Activated CD4-positive, CD25-positive, alpha-beta regulatory T cell treated with anti-CD3 and anti-CD28 coated beads, Interleukin-2, amount 50 U/mL, for 24 hours (primary cell): ENCODE data around the gene UBXN6.

Experiments used
- ATAC-seq, 2 donors: fragments of 150-1000 bp; cut with Tn5 transposase; one replicate each; pipeline ENCODE4 v1.10.0; 2021; ENCODE audit warnings: mild to moderate bottlenecking in 1 of 2, moderate library complexity in 1 of 2

The UBXN6 gene

DNA sequence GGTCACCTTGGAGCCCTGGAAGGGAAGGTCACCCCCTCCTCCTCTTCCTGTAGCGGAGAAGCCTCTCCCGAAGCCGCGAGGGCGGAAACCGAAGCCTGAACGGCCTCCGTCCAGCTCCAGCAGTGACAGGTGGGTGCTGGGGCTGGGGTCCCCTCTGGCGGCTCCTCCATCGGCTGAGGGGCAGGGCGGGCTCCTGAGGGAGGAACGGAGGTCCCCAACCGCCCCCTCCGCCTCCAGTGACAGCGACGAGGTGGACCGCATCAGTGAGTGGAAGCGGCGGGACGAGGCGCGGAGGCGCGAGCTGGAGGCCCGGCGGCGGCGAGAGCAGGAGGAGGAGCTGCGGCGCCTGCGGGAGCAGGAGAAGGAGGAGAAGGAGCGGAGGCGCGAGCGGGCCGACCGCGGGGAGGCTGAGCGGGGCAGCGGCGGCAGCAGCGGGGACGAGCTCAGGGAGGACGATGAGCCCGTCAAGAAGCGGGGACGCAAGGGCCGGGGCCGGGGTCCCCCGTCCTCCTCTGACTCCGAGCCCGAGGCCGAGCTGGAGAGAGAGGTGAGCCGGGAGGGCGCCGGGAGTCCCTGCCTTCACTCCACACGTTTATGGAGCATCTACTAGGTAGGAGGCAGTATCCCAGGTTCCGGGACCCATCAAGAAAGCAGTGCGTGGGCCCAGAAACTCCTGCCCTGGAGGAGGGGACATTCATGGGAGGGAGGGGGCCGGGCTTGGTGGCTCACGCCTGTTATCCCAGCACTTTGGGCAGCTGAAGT lies 36.5 kb upstream of the UBXN6 start:
- ATAC-seq = no peak

DNA sequence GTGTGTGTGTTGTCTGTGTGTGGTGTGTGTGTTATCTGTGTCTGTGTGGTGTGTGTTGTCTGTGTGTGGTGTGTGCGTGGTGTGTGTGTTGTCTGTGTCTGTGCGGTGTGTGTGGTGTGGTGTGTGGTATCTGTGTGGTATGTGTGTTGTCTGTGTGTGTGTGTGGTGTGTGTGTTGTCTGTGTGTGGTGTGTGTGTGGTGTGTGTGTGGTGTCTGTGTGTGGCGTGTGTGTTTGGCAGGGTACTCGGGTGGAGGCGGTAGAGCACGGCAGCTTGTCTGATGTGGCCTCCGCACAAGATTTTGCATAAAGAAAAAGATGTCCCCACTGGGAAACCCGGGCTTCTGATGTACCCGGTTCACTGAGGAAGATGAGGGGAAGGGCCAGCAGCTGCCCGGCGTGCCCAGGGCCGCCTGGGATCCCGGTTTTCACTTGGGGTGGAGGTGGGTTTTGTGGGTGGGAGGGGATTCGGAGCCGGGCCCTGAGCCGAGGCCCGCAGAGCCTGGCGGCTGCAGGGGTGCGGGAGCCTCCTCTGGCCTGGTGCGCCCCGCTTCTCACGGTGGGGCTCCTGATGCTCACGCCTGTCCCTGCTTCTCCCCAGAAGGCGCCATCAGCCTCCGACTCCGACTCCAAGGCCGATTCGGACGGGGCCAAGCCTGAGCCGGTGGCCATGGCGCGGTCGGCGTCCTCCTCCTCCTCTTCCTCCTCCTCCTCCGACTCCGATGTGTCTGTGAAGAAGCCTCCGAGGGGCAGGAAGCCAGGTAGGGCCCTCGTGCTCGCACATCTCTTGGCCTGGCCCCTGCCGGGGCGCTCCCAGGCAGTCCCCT lies 35.7 kb upstream of the UBXN6 start:
- no peak for ATAC-seq

DNA sequence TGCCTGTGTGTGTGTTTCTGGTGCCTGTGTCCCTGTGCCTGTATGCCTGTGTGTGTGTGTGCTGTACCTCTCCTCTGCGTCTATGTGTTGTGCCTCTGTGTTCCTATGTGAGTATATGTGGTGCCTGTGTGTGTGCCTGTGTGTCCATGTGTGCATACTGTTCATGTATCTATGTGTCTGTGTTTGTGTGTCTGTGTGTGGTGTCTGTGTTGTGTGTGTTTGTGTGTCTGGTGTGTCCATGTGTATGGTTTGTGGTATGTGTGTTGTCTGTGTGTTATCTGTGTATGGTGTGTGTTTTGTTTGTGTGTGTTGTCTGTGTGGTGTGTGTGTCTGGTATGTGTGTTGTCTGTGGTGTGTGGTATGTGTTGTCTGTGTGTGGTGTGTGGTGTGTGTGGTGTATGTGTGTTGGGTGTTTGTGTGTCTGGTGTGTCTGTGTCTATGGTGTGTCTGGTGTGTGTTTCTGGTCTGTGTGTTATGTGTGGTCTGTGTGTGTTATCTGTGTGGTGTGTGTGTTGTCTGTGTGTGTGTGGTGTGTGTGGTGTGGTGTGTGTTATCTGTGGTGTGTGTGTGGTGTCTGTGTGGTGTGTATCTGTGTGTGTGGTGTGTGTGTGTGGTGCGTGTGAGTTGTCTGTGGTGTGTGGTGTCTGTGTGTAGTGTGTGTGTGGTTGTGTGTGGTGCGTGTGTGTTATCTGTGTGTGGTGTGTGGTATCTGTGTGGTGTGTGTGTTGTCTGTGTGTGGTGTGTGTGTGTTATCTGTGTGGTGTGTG lies 34.9 kb upstream of the UBXN6 start:
- no peak for ATAC-seq

DNA sequence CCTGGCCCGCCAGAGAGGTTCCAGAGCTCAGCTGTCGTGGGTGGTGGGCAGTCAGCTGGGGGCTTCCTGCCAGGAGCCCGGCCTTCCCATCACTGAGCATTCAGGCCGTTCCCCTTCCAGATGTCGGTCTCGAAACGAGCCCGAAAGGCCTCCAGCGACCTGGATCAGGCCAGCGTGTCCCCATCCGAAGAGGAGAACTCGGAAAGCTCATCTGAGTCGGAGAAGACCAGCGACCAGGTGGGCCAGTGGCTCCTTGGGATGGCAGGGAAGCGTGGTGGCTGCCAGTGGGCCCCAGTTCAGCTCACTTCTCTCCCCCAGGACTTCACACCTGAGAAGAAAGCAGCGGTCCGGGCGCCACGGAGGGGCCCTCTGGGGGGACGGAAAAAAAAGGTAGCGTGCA lies 33.9 kb upstream of the UBXN6 start:
- no peak for ATAC-seq

DNA sequence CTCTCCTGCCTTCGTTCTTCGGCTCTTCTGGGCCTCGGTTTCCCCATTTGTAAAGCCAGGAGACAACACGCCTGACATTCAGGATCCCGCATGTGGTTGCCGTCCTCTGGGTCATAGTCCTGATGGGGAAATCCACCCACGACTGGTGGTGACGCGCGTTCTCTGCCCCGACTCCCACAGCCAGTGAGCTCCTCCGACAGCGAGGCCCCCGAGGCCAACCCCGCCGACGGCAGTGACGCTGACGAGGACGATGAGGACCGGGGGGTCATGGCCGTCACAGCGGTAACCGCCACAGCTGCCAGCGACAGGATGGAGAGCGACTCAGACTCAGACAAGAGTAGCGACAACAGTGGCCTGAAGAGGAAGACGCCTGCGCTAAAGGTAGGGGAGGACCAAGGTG lies 30.9 kb upstream of the UBXN6 start:
- ATAC-seq = no peak

DNA sequence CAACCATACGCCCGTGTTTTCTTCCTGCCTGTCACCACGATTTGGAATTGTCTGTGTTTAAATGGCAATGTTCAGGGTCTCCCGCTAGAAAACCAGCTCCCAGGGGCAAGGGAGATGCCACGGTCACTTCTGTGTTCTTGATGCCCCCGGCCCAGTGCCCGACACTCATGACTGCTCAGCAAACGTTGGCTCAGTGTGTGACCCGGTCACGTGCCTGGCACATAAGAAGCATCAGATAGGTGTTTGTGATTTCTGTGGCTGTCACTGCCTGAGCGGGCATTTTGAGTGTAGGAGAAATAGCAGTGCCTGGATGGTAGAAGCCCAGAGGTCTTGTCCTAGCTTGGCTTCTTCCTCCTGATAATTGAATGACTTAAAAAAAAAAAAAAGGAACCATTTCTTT lies 30.0 kb upstream of the UBXN6 start:
- no peak for ATAC-seq

DNA sequence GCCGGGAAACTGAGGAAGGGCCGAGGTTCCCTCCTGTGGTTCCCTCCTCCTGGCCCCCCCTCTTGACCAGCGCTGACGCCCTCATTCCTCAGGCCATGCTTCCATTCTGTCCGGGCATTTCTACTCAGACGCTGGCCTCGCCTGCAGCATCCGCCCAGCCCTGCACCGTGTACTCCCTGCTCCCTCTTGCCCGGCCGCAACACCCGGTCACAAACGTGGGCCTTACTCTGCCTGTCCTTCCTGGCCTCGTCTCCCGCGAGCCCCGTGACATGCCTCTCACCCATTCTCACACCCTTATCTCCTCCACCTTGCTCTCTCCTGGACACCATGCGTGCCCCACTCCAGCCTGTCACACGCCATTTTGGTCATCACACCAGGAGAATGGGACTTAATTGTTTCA lies 25.8 kb upstream of the UBXN6 start:
- no peak for ATAC-seq

DNA sequence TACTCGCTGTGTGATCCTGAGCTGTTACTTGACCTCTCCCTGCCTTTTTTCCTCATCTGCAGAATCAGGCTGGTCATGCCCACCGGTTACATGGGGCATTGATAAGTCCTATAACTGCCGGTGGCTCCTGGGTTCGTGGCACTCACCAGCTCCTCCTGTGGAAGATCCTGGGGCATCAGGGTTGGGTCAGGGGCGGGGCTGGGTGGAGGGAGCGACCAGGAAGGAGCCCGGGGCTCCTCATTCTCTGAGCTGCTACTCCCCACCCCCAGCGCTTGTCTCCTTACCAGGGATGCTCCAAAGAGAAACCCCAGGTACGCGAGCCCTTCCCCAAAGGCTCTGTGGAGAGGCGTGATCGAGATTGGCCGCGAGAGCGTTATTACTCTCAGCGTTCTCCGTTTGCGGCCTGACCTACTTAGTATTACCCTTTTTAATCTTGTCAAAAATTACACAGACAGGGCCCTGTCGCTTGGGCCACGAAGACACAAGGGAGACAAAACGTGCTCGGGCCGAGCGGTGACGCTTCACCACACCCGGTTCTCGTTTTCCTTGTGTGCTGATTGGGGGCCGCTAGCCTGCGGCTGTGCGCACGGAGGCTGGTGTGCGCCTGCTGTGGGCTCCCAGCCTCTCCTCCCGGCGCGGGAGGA lies 25.2 kb upstream of the UBXN6 start:
- ATAC-seq = no peak

DNA sequence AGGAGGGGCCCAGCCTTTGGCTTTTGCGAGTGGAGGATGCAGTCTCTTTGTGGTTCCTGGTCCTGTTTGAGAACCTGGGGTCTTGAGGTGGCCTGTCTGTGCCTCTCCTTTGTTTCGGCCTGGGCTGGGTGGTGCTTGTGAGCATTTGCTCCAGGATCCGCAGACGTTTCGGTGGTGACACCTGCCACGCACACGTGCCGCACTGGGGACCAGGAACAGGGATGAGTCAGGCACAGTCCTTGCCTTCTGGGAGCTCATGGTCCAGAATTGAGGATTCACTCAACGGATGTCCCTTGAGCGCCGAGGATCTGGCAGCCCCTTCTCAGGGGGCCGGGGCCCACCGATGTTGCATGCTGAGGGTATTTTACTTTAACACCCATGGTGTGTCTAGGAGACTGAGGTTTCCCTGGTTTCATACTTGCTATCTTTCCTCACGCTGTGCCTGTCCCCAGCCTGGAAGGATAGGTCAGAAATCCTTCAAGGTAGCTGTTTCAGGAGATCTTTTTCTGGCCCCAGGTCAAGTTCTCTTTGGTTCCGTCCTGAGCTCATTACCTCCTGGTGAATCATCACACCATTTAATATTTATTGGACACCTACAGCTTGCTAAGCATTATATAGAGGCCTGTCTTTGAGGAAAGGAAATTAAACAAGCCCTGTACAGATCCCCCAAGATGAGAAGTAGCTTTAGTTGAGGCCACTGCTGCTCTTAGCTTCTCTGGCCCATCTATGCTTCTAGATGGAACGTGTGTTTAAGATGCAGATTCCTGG lies 19.6 kb upstream of the UBXN6 start:
- no peak for ATAC-seq

DNA sequence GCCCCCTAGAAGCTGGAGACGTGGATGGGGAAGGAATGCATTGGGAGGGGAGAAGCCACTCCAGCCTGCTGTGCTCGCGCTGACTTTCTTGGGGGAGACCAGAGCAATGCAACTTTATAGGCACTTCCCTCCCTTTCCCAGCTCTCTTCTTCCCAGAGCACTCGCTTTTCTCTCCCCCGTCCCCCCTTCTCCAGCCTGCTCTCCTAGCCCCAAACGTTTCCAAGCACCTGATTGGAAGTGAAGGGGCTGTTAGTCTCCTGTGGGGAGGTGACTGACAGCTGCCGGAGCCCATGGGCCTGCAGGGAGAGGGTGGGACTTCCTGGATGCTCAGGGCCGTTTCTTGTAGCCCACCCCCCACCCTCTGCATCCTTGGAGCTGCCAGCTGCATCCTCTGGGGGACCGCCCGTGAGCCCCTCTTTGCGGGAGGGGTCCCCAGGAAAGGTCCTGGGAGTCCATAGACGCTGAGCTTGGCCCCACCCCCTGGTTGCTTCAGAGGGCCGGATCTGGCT lies 17.0 kb upstream of the UBXN6 start:
- ATAC-seq = no peak

DNA sequence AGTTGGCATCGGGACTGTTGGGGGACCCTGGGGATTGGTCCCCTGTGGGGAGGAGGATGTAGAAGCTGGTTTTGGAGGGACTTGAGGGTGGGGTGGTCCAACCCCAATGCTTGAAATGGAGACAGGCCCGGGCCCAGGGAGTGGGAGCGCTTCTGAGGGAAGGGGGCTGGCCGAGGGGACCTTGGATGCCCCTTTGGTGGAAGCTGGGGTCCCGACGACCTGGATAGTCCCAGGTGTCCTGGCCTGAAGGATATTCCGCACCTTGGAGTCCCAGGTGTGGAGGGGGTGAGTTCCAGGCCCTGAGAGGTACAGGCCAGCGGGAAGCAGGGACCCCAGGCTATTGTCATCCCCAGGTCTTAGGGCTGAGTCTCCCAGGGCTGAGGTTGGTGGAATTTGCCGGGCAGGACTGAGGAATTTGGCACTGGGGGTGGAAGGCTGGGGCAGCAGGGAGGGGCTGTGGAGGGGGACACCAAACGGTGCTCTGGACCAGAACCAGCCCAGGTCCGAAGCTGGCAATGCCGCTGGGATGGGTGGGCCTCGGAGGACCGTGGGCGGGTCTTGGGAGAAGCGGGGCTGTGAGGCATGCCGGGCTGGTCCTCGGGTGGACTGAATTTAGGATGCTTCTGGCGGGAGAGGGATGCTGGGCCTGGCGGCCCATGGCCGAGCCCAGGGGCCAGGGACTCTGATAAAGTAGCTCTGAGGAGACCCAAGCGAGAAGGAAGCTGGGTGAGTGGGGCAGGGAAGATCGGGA lies 16.3 kb upstream of the UBXN6 start:
- ATAC-seq = no peak

DNA sequence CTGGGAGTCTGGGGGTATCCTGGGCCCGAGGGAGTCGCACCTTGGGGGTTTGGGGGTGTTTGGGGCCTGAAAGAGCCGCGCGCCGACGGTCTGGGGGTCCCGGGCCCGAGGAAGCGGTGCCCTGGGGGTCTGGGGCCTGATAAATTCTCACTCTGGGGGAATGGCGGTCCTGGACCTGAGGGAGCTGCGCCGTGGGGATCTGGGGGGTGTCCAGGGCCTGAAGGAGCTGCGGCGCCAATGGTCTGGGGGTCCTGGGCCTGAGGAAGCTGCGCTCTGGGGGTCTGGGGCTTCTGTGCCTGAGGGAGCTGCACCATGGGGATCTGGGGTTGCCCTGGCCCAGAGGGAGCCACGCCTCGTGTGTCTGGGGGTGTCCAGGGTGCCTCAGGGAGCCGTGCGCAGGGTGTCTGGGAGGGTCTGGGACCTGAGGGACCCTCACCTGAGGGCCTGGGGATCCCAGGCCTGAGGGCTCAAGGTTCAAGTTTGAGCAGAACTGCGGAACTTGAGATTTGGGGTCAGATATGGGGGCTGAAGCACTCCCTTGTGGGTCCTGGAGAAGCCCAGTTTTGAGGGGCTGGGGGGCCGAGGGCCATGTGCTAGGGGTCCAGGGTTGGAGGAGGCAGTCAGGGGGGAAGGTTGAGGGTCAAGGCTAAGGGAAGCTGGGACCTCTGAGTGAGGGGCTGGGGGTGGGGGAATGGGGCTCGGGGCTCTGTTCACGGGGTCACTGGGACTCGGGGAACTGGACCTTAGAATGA lies 15.6 kb upstream of the UBXN6 start:
- ATAC-seq = no peak

DNA sequence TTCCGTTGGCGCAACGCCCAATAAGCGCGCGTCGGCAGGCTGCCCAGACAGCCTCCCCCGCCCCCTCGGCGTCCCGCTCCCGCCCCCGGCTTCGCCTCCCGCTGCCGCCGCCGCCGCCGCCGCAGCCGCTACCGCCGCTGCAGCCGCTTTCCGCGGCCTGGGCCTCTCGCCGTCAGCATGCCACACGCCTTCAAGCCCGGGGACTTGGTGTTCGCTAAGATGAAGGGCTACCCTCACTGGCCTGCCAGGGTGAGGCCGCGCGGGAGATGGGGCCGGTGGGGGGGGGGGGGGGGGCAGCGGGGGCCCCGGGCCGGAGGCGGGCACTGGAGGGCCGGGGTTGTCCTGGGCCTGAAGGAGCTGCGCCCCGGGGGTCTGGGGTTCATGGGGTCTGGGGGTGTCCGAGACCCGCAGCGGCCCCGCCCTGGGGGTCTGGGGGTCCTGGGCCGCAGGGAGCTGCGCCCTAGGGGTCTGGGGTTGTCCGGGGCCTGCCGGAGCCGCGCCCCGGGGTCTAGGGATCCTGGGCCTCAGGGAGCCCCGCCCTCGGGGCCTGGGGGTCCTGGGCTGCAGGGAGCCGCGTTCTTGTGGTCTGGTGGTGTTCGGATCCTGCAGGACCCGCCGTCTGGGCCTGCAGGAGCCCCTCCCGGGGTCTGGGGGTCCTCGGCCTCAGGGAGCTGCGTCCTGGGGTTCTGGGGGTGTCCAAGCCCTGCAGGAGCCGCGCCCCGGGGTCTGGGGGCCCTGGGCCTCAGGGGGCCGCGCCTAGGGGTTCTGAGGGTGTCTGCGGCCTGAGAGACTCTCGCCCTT lies 14.8 kb upstream of the UBXN6 start, which contains the start of gene HDGFL2:
Gene HDGFL2, plus strand, starts transcription at position 124 of the 801 bp plus-strand sequence. Its CDS starts 54 bp downstream, at position 178.
- ATAC-seq = no peak

DNA sequence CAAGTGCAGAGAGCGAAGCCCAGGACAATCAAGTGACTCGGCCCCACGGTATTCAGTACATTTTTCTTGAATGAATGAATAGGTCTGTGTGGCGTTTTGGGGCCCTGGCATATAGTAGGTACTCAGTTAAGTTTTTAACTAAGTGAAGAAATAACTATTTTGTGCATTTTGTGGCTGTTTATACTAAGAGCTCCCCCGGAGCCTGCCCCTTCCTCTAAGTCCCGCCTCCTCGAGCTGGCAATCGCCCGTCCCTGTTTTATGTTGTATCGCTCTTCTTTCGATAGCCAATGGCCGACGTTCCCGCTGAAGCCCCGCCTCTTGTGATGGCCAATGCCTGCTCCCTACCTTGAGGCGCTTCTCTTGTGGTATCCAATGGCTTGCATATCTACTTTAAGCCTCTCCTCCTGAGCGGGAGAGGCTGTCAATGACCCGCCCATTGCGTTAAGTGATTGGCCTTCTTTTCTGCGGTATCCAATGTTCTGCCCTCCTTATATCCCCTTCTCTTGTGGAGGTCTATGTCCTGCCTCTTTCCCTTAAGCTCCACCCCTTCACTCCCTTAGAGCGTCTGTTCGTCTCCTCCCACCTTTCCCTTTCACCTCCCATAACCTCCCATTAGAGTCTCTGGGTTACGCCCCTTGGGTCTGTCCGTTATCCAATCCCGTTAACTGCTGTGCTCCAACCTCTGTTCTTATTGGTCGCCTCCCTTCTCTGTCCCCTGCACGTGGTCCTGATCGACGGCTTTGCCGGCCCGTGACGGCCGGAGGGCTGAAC lies 14.0 kb upstream of the UBXN6 start:
- peak; percentile 88 to 90 for ATAC-seq

DNA sequence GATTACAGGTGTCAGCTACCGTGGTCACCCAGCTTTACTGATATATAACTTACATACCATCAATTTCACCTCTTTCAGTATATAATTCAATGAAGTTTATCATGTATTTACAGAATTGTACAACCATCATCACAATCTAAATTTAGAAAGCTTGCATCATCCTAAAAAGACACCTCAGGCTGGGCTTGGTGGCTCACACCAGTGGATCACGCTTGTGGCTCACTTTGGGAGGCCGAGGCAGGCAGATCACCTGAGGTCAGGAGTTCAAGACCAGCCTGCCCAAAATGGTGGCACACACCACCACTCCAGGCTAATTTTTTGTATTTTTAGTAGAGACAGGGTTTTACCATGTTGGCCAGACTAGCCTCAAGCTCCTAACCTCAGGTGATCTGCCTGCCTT lies 10.2 kb upstream of the UBXN6 start:
- no peak for ATAC-seq

DNA sequence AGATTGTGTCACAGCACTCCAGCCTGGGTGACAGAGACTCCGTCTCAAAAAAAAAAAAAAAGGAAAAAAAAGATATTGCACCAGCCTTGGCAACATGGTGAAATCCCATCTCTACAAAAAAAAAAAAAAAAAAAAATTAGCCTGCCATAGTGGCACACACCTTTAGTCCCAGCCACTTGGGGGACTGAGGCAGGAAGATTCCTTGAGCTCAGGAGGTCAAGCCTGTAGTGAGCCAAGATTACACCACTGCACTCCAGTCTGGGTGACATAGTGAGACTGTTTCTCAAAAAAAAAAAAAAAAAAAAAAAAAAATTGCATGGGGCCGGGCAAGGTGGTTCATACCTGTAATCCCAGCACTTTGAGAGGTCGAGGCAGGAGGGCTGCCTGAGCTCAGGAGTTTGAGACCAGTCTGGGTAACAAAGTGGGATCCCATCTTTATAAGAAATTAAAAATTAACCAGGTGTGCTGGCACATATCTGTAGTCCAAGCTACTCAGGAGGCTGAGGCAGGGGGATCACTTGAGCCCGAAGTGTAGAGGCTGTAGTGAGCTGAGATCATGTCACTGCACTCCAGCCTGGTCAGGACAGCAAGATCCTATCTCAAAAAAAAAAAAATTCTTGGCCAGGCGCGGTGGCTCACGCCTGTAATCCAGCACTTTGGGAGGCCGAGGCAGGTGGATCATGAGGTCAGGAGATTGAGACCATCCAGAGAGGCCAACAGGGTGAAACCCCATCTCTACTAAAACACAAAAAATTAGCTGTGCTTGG lies 7.4 kb upstream of the UBXN6 start:
- no peak for ATAC-seq

DNA sequence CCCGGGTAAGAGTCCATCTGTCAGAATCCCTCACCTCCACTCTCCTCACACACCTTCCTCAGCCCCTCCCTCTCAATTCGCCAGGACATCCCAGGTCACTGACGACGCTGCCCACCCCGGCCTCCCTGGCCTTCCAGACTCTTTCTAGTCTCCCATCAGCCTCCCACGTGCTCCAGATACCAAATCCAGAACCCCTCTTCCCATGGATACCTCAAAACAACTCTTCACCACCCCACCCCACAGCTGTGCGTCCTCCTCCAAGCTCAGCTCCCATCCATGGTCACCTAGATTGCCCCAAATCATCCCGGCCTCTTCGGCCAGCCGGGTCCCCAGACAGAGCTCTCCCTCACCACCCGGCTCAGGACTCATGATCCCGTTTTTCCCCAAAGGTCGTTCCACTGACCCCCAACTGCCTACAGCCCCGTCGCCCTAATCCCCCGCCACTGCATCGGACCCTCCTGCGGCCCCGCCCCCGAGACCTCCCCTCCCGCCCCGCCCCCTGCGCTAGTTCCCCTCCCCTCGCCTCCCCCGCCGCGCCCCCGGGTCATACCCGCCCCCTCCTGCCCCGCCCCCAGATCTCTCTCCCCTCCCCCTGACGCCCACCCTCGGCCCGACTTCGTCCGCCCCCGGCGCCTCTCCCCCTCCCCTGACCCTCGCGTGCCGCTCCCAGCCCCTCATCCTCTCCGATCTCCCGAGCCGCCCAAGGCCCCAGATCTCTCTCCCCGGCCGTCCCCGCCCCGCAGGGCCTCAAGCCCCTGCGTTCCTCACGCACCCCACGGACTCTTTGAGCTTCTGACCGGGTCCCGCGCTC lies 546 bp downstream of the UBXN6 start:
- peak; percentile 8 to 15 for ATAC-seq
